T-helper 2 cell treated with Interferon-gamma antibody and Interleukin-4, amounts not matched to agents 100 ng/mL and 5 ng/mL, for 36 hours (primary cell): Measurements from ENCODE around the gene MYO16. TPM values are rescaled to one million over a fixed set of nuclear protein-coding genes. Genes with fewer than 3 reads are reported as not detected.

Experiments
- intact Hi-C: fragments of 100-400 bp; cut with micrococcal nuclease; formaldehyde crosslinking; loops from one replicate; pipeline ENCODE4 v1.15.1; 2023
- total RNA-seq: library from RNA; stranded (reverse); gene quantifications from 2 replicates; pipeline ENCODE4 v1.2.3, GENCODE V29; 2022

The MYO16 gene
- total RNA-seq, 1 donor from 2014 or later = not detected

DNA sequence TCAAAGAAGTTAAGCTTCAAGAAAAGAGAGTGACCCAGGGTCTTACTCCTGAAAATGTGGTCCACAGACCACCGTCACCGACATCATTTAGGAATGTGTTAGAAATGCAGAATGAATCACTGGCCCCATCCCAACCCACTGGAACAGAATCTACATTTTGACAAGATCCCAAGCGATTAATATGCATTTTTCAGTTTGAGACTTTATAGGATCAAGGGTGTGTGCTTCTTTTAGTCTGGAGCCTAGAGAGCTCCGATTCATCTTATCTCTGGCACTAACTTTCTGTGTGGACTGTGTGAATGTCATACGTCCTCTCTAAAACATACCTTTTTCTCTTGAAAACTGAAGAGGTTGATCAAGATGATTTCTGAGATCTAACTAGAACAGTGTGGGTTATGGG lies 484.8 kb downstream of the MYO16 start:
- intact Hi-C loops = no loop called here

DNA sequence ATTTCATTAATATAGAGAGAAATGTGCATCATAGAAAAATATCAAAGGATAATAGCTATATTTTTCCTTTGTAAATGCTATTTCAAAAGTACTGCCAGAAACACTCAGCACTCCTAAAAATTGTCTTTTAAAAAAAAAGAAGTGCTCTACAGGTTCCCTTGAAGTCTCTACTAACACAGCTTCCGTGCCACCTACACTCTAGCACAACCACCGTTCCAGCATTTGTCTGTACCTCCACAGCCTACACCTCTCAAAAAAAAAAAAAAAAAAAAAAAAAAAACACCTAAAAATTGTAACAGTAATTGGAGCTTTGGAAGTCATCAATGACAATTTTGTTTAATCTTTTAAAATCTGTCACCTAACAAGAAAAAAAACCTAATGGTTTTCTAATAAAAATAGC lies 485.6 kb downstream of the MYO16 start:
- intact Hi-C loops = no loop called here

DNA sequence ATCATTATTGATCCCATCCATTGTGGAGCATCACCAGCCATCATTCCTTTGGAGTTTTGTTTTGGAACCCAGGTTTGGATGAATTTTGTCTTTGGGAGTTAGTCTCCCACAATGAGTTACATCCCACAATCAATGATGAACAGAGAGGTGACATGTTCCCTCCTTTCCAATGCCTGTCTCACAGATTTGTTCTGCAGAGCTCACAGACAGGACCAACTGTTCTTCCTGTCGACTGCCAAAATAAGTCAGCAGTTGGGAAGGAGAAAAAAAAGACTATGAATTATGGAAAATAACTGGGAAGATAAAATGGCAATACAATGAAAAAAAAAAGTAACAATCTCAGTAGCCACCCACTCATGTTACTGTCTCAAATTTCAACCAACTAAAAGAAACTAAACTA lies 489.1 kb downstream of the MYO16 start:
- intact Hi-C loops = no loop called here

DNA sequence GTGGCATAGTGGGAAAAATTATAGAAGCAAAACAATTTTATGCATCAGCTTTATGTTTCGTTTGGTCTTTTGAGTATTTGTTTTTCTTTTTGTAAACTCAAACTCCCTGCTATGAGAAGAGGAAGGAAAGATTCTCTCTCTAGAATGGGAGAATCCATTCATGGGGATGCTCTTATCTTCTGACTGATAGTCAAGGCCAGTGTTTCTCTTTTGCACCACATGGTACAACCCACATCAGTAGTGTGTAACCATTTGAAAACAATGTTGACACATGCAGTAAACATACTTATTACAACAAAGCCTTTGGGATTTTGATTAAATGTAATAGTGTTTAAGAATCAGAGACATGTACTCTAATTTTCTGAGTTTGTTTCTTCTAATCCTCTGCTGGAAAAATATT lies 490.5 kb downstream of the MYO16 start:
- intact Hi-C loops = no loop called here

DNA sequence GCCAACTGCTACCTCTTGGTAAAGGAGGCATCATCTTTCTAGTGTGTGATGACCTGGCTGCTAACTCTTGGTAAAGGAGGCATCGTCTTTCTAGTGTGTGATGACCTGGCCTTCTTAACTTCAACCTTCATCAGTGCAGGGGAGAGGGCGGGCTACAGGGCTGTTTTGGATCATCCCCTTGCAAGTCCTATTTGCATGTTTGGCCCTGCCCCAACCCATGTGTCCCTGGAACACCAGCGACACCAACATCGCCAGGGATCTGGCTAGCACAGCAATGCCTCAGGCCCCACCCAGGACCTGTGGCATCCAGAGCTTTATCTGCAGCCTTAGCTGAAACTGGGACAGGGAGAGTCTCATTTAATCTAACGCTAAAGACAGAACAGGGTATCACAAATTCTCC lies 492.4 kb downstream of the MYO16 start:
- intact Hi-C loops = no loop called here

DNA sequence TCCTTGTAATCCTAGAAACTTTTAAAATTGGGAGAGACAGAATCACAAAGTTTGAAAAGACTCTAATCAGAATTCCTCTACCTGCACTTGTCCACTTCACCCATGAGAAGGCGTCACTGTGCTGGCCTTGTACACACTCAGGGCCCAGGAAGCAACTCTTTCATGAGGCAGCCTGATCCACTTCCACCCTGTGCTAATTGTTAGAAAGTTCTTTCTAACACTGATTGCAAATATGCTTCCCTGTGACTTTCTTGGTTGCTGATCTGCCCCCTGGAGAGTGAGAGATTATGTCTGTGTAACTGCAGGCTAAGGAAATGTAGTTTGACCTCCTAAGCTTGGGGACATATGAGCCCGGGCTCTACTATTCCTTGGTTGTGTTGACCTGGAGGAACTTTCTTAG lies 494.6 kb downstream of the MYO16 start:
- intact Hi-C loops = no loop called here

DNA sequence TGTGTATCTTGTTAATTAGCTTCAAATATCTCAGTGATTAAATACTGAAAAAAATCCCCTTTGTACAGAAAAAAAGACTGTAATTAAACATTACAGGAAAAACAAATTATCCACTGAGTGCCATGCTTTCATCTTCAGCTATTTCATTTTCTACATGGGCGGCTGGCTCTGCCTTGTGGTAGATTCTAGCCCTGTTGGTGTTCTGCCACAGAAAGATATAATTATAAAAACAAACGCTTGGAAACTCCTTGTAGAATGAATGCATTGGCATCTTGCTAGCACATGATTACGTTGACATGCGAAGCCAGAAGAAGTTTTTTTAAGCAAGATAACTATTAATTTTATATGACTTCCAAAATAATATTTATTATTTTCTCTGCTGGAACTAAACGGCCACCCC lies 496.8 kb downstream of the MYO16 start:
- intact Hi-C loops = no loop called here

DNA sequence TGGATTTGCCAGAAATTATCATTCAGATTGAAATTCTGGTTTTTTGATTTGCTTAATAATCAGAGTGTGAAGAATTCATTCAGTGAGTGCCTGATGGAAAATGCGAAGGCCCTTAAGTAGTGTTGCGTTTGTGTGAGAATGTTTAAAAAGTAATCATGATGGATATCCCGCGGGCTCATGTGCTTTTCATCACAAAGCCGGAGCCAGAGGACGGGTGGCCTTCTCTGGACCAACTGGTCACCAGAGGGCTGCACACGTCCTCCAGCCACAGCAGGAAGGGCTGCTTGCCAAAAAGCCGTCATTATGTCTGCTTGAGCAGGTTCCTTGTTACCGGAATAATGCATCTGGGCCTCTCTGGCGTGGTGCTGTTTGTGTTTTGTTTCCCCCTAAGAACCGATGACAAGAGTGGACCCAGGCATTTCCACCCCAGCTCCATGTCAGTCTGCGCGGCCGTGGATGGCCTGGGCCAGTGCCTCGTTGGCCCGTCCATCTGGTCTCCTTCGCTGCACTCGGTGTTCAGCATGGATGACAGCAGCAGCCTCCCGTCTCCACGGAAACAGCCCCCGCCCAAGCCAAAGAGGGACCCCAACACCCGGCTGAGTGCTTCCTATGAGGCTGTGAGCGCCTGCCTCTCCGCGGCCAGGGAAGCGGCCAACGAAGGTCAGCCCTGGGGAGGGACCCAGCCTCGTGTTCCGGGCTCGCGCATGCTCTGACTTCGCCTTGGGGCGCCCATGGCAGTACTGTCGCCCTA lies 497.7 kb downstream of the MYO16 start:
- intact Hi-C loops = no loop called here

DNA sequence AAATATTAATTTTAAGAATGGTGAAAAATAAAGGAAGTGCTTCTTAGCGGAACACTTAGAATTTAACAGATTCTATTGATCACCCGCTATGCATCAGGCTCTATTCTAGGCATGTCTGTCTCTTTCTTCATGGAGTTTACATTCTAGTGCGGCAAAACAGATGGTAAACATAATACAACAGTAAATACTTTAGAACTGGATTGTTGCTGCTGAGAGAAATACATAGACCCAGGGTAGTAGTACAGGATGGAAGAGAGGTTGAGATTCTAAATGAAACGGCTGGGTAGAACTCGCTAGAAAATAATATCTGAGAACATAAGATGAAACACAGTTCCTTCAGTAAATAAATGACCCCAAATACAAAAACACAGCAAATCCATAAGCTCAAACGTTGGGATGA lies 498.7 kb downstream of the MYO16 start:
- intact Hi-C loops = no loop called here

DNA sequence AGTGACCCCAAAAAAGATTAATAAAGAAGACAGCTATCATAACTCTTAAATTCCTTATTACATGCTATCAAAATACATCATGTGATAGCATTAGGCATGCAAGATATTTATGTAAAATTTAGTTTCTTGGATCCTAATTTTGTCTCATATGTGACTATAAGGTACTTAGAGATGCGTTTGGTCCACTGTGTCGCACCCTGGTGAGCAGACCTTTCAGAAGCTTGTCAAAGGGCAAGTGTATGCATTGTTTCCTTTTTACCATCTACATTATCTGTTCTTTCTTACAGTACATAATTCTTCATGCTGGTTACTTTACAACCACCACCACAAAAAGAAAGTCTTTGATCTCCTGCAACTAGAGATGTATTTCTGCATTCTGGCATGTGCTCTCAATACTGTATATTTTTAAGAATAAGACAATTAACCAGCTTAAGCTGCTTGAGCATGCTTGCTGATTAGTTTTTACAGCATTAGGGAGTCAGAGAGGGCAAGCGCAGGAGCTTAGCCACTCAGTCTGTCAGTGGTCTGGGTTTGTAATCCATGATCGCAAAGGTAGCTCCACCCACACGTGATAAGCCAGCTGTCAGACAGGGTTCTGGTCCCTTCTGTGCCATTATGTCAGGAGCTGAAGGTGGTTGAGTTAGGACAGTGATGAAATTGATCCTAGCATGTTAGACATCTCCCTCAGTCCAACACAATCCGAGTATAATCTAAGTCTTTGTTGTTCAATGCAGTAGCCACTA lies 500.9 kb downstream of the MYO16 start:
- intact Hi-C loops = no loop called here

DNA sequence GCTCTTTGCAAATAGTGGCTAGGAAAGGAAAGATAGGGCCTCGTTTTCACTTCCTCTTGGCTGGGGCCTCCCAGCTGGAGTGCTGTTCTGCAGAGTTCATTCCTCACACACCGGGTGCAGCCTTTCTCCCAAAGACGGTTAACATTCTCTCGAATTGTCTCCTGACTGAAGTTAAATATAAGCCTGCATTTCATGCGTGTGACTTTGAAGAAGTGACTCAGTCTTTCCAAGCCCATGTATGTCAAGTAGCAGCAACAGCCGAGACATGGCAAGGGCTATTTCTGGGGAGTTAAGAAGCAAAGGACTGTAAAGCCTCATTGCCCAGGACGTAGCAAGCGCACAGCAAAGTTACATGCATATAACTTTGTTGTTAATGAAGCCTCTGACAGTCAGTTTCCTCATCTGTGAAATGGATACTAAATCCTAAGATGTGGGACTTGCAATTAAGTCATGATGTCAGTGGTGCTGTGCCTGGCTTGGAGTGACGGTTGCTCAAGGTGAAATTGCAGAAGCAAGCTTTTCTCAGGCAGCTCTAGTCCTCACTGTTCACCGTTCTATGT lies 502.4 kb downstream of the MYO16 start:
- intact Hi-C loops = no loop called here

DNA sequence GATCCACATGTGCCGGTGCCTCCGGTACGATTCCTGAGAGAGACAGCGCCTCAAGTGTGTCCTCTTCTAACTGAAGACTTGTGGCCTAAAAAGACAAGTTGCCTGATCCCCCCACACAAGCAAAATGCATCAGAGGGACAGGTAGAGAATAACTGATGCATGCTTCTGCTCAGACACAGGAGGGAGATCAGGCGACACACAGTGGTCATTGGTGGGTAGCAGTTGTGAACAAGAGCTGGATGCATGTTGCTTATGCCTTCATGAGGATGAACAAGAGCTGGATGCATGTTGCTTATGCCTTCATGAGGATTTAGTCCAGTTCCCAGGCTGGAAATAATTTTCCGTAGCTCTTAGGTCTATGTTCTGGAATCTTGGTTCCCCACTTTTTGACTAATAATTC lies 505.6 kb downstream of the MYO16 start:
- intact Hi-C loops = no loop called here

DNA sequence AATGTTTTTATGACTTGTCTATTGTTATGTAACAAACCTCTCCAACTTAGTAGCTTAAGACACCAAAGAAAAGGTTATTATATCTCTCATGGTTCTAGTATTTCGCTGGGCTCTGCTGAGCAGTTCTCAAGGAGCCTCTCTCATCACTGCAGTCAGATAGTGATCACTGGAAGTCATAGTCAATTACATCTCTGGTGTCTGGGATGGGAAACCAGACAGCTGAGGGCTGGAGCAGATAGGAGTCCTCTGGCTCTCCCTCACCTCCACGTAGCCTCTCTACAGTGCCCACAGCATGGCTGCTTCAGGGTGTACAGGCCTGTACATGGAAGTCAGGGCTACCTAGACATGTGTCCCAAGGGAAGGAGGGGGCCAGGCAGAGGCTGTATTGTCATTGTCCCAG lies 507.5 kb downstream of the MYO16 start:
- intact Hi-C loops = no loop called here

DNA sequence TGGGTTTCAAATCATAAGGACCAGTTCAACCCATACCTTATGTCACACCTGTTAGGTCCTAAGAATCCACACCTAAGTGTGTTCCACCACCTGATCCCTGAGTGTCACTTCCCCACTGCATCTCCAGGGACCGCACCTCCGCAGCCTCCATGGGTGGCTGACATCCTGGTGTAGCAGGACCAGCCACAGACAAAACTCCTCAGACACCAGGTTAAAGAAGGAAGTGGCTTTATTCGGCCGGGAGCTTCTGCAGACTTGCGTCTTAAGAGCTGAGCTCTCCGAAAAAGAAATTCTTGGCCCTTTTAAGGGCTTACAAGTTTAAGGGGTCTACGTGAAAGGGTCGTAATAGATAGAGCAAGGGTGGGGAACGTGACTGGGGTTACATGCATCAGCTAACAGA lies 509.9 kb downstream of the MYO16 start:
- intact Hi-C loops = no loop called here

DNA sequence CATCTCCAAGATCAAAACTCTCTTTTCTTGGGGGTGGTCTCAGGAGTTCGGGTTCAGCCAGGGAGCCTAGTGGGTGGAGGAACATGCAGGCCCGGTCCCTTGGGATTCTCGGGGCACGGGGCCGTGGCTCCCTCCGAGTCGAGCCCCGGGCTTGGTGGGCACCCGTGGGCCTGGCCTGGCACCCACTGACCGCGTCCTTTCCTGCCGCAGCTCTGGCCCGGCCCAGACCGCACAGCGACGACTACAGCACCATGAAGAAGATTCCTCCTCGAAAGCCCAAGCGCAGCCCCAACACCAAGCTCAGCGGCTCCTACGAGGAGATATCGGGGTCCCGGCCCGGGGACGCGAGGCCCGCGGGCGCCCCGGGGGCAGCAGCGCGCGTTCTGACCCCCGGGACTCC lies 510.6 kb downstream of the MYO16 start:
- intact Hi-C loops = no loop called here

DNA sequence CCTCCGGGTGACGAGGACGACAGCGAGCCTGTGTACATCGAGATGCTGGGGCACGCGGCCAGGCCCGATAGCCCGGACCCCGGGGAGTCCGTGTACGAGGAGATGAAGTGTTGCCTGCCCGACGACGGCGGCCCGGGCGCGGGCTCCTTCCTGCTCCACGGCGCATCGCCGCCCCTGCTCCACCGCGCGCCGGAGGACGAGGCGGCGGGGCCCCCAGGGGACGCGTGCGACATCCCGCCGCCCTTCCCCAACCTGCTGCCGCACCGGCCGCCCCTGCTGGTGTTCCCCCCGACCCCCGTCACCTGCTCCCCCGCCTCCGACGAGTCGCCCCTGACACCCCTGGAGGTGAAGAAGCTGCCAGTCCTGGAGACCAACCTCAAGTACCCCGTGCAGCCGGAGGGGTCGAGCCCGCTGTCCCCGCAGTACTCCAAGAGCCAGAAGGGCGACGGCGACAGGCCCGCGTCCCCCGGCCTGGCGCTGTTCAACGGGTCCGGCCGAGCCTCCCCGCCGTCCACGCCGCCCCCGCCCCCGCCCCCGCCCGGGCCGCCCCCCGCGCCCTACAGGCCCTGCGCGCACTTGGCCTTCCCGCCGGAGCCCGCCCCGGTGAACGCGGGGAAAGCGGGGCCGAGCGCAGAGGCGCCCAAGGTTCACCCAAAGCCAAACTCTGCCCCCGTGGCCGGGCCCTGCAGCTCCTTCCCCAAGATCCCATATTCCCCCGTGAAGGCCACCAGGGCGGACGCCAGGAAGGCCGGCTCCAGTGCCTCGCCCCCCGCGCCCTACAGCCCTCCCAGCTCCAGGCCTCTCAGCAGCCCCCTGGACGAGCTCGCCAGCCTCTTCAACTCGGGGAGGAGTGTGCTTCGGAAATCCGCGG lies 511.3 kb downstream of the MYO16 start:
- intact Hi-C loops = no loop called here

DNA sequence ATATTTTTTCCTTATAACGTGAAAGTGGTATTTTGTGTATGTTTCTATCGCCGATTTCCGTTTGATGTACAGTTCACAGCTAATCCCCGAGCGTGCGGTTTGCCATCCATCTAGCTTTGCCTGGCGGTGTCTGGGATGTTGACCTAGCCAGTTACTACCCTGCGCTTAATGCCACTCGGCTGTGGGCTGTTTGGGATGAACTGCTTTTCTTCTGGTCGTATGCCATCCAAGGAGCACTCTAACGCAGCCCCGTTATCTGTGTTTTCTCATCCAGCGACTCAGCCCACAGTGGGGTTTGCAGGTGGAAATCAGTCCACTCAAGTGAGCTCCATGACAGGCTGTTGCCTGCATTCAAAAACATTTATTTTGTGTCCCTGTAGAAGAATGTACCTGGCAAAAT lies 512.3 kb downstream of the MYO16 start:
- intact Hi-C loops = no loop called here

DNA sequence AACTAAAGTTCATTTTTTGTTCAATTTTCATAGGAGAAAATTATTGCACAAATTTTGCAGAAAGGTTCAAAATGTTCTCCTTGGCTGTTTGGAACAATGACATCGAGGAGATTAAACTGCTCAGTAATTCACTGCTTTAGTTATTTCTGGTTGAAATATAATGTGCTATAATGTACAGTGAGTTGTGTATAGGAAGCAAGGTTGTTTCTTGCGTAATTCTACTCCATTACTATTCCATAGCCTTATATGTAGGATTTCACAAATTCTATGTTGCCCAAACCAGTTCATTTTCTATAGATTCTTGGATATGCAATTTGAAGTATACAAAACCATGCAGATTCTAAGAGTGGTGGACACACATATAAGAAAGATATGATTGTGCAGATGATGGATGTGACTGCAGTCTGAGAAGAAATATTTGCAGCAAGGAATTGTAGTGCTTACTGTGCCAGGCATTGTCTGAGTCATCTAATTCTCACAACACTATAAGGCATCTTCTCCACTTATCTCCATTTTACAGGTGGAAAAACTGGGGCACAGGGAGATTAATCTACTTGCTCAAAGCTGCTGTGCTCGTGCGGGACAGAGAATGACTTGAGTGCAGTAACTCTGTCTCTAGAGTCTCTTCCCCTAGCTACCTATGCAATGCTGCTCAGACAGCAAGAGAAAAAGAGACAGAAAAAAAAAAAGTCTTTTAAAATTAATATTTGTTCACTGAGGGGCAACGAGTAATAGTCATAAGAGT lies 515.5 kb downstream of the MYO16 start:
- intact Hi-C loops = loop anchor here (2.0 to 5.0 kb wide), 2 partner anchors 642 to 972 kb away; partner anchors contain the start of gene IRS2

DNA sequence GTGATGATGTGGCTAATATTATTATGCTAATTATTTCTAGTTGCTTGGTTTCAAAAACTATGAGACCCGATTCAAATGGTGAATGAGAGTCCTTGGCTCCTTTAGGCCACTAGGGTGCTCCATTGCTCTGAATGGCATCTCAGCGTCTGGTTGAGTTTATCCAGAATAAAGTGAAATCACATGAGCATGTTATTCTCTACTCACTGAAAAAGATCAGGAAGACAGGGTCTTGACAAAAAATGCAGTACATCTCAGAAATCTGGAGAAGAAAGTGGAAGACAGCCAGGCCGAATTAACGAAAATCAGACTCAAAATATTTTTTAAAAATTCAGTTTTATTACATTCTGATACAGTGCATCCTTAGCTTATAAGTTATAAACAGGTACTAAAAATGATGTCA lies 516.2 kb downstream of the MYO16 start:
- intact Hi-C loops = loop anchor here (2.0 to 5.0 kb wide), 2 partner anchors 642 to 971 kb away; partner anchors contain the start of gene IRS2

DNA sequence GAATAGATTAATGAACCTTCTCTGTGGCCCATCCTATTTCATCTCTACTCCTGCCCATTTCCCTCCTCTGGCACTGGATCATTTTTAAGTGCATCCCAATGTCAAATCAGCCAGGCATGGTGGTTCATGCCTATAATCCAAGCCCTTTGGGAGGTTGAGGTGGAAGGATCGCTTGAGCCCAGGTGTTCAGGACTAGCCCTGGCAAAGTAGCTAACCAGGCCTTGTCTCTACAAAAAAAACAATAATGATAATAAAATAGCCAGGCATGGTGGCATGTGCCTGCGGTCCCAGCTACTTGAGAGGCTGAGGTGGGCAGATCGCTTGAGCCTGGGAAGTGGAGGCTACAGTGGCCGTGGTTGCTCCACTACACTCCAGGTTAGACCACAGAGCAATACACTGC lies 517.0 kb downstream of the MYO16 start:
- intact Hi-C loops = loop anchor here (5.0 kb wide), 1 partner anchor 641 kb away; the partner anchor contains the start of gene IRS2
